Lower lobe of right lung (tissue), 2 donors: ENCODE measurements around the gene CBFA2T3. TPM values are rescaled to one million over a fixed set of nuclear protein-coding genes. Genes with fewer than 3 reads are reported as not detected.

Experiments
- ATAC-seq, 2 donors: fragments of 200-7000 bp; cut with Tn5 transposase; one replicate each; pipeline ENCODE4 v1.9.1; 2020 to 2022; ENCODE audit warnings: mild to moderate bottlenecking in 2 of 2, moderate library complexity in 2 of 2
- DNase-seq: peaks from one replicate; pipeline ENCODE4 v3.0.0-alpha.2; 2020
- H3K27ac ChIP-seq: fragments of 200-600 bp; one replicate; pipeline ENCODE4 v1.8.0; 2022
- H3K27me3 ChIP-seq: fragments of 200-600 bp; one replicate; pipeline ENCODE4 v1.8.0; 2022; ENCODE audit warnings: low read depth
- H3K36me3 ChIP-seq: fragments of 200-600 bp; one replicate; pipeline ENCODE4 v1.8.0; 2022; ENCODE audit warnings: mild to moderate bottlenecking
- H3K4me1 ChIP-seq: fragments of 200-600 bp; one replicate; pipeline ENCODE4 v1.8.0; 2022
- H3K4me3 ChIP-seq: fragments of 200-600 bp; one replicate; pipeline ENCODE4 v1.8.0; 2022; ENCODE audit warnings: mild to moderate bottlenecking
- H3K9me3 ChIP-seq: fragments of 200-600 bp; one replicate; pipeline ENCODE4 v1.8.0; 2022
- CTCF ChIP-seq: fragments of 200-600 bp; IDR thresholded peaks from one replicate; pipeline ENCODE4 v1.8.0; 2022; ENCODE audit warnings: antibody characterized with exemption, mild to moderate bottlenecking
- intact Hi-C: fragments of 100-400 bp; cut with DNase I; formaldehyde crosslinking; loops from one replicate; pipeline ENCODE4 v1.11.0; 2022
- total RNA-seq: library from RNA; stranded (reverse); fragmentation: NEBNext Ultra II Directional; extraction: Animal tissue kit (Norgen Biotek cat#: 25700); gene quantifications from one replicate; pipeline ENCODE4 v1.2.1, GENCODE V29; 2021
- donor health status: DM: no; HTN: yes; CAD: no; lungs with severe emphysema.

Gene CBFA2T3
- total RNA-seq, 1 donor from 2014 or later: 14.3 TPM

GRCh38 chr16:88917146-88917914, 59.7 kb downstream of the CBFA2T3 start:
- intact Hi-C loops: no loop called here
- ATAC-seq (no peak), DNase-seq (no peak)
- H3K36me3 ChIP-seq: no peaks in the 10 kb centered on the region
- H3K27ac ChIP-seq: no peak overlapping the region
- no peak overlapping the region for H3K4me3 ChIP-seq
- no peak for TF ChIP-seq CTCF
- peaks cover 26% of the 10 kb centered on the region for H3K4me1 ChIP-seq
- H3K9me3 ChIP-seq: no peaks in the 10 kb centered on the region
- peaks cover 3% of the 10 kb centered on the region for H3K27me3 ChIP-seq

GRCh38 chr16:88915639-88916327, 61.2 kb downstream of the CBFA2T3 start:
- no peaks in the 10 kb centered on the region for H3K36me3 ChIP-seq
- DNase-seq (no peak), ATAC-seq (no peak)
- no peak for TF ChIP-seq CTCF
- H3K4me1 ChIP-seq: peaks cover 10% of the 10 kb centered on the region
- intact Hi-C loops: no loop called here
- peaks cover 11% of the 10 kb centered on the region for H3K27me3 ChIP-seq
- H3K4me3 ChIP-seq: no peak overlapping the region
- no peak overlapping the region for H3K27ac ChIP-seq
- no peaks in the 10 kb centered on the region for H3K9me3 ChIP-seq

GRCh38 chr16:88914750-88915368, 62.1 kb downstream of the CBFA2T3 start:
- Histone ChIP-seq H3K36me3 (no peaks in the 10 kb centered on the region), H3K4me1 (peaks cover under 1% of the 10 kb centered on the region), H3K4me3 (no peak overlapping the region), H3K27ac (peak overlapping the region; percentile 31), H3K27me3 (peaks cover 11% of the 10 kb centered on the region), H3K9me3 (no peaks in the 10 kb centered on the region)
- peak; percentile 27 to 29 for ATAC-seq
- no peak for DNase-seq
- intact Hi-C loops: no loop called here
- TF ChIP-seq CTCF: no peak

- H3K4me3 ChIP-seq: no peak overlapping the region
- DNase-seq: no peak
- H3K27ac ChIP-seq: no peak overlapping the region
- H3K36me3 ChIP-seq: no peaks in the 10 kb centered on the region
- intact Hi-C loops: no loop called here
- peaks cover 11% of the 10 kb centered on the region for H3K27me3 ChIP-seq
- no peak for TF ChIP-seq CTCF
- ATAC-seq: no peak
- H3K4me1 ChIP-seq: no peaks in the 10 kb centered on the region
- H3K9me3 ChIP-seq: no peaks in the 10 kb centered on the region
Observed at GRCh38 chr16:88913870-88914269, 63.1 kb downstream of the CBFA2T3 start.

GRCh38 chr16:88913001-88913612, 63.9 kb downstream of the CBFA2T3 start:
- Histone ChIP-seq H3K27ac (no peak overlapping the region), H3K4me3 (no peak overlapping the region), H3K4me1 (no peaks in the 10 kb centered on the region), H3K27me3 (peaks cover 11% of the 10 kb centered on the region), H3K9me3 (no peaks in the 10 kb centered on the region), H3K36me3 (no peaks in the 10 kb centered on the region)
- DNase-seq (no peak), ATAC-seq (no peak)
- TF ChIP-seq CTCF: no peak
- intact Hi-C loops: no loop called here
